IPS-15b (cell line): ENCODE data around the gene MRTFA.

Experiments
- H3K27me3 ChIP-seq: one replicate; pipeline ENCODE4 v1.6.1; 2013; ENCODE audit warnings: low read length; ENCODE audit not compliant: control insufficient read depth, insufficient read depth
- H3K36me3 ChIP-seq: one replicate; pipeline ENCODE4 v1.6.1; 2013; ENCODE audit warnings: low read length; ENCODE audit not compliant: control insufficient read depth, insufficient read depth
- H3K4me1 ChIP-seq: one replicate; pipeline ENCODE4 v1.6.1; 2013; ENCODE audit warnings: mild to moderate bottlenecking, low read length; ENCODE audit not compliant: control insufficient read depth, insufficient read depth
- H3K4me3 ChIP-seq: one replicate; pipeline ENCODE4 v1.5.1; 2013; ENCODE audit warnings: low read depth, low read length
- H3K9ac ChIP-seq: one replicate; pipeline ENCODE4 v1.6.1; 2013; ENCODE audit warnings: low read depth, mild to moderate bottlenecking, low read length
- H3K9me3 ChIP-seq: one replicate; pipeline ENCODE4 v1.6.1; 2013; ENCODE audit warnings: mild to moderate bottlenecking, low read length; ENCODE audit not compliant: control insufficient read depth, insufficient read depth

MRTFA gene

DNA sequence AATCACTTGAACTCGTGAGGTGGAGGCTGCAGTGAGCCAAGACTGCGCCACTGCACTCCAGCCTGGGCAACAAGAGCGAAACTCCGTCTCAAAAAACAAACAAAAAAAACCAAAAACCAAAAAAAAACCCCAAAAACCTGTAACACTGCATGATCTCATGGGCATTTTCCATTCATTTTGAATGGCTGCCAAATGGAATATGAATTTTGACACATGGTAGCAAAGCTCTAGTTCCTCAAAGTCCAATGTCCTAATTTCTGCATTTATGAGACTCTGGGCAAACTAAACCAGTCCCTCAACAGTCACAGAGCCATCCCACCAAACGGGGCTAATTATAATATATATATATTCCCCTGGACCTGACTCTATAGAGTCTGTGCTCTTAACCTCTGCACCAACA lies 204.4 kb downstream of the MRTFA start:
- Histone ChIP-seq H3K36me3 (peaks cover 17% of the 10 kb centered on the region), H3K4me1 (peaks cover 6% of the 10 kb centered on the region)

DNA sequence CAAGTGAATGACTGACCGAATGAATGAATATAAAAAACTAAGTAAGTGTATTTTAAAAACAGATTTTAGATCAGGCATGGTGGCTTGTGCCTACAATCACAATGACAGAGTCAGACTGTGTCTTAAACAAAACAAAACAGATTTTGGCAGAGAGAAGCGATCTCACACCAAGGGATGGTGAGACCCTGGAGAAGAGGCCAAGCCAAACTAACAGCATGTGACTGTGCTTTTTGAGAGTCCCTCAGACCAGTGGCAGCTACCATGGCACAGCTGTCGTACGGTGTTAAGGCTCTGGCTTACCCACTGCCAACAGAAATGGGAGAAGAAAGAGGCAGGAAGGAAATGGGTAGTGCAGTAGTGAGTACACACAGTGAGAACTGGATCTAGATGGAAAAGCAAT lies 205.5 kb downstream of the MRTFA start:
- no peak overlapping the region for H3K4me3 ChIP-seq
- H3K9ac ChIP-seq, result no peak overlapping the region
- H3K27me3 ChIP-seq, result no peaks in the 10 kb centered on the region
- no peaks in the 10 kb centered on the region for H3K9me3 ChIP-seq
- peaks cover 23% of the 10 kb centered on the region for H3K36me3 ChIP-seq
- H3K4me1 ChIP-seq, result no peaks in the 10 kb centered on the region

More for the DNA sequence above, 204.4 kb downstream of the MRTFA start:
- H3K9ac ChIP-seq, result no peak overlapping the region
- H3K27me3 ChIP-seq, result no peaks in the 10 kb centered on the region
- H3K9me3 ChIP-seq, result no peaks in the 10 kb centered on the region
- no peak overlapping the region for H3K4me3 ChIP-seq

DNA sequence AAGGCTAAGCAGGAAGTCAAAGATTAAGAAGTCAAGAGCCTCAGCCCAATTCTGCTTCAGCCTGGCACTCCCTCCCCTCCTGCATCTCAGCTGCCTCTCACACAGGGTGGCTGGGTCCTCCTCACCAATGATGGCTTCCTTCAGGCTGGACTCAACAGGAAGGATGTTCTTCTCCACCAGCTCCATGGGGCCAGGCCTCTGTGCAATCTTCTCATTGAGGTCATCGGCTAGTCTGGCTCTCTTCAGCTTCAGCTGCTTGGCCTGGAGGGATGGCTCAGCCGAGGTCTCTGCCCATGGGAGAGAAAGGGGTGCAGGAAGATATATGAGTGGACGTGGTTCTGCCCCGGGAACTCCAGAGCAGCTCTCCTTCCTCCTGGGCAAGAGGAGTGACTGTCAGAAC lies 207.0 kb downstream of the MRTFA start:
- Histone ChIP-seq H3K27me3 (no peaks in the 10 kb centered on the region), H3K4me3 (no peak overlapping the region), H3K4me1 (no peaks in the 10 kb centered on the region), H3K9ac (no peak overlapping the region), H3K9me3 (no peaks in the 10 kb centered on the region), H3K36me3 (peaks cover 29% of the 10 kb centered on the region)

DNA sequence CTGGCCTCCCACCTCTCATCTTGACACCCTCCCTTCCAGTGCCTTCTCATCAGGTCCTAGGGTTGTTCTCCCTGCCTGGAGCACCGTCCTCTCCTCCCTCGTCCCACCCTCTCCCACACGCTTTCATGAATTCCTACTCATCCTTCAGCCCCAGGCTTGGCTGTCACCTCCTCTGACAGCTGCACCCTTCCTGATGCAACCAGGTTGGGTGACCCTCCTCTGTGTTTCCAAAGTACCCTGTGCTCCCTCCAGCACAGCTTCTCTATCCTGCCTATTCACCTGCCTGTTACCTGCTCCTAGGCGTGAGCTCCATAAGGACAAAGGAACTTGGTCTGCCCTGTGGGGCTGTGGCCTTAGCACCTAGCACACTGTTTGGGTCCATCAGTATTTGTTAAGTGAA lies 207.7 kb downstream of the MRTFA start:
- Histone ChIP-seq H3K9me3 (no peaks in the 10 kb centered on the region), H3K36me3 (peaks cover 32% of the 10 kb centered on the region), H3K27me3 (no peaks in the 10 kb centered on the region), H3K4me3 (no peak overlapping the region), H3K4me1 (no peaks in the 10 kb centered on the region), H3K9ac (no peak overlapping the region)

DNA sequence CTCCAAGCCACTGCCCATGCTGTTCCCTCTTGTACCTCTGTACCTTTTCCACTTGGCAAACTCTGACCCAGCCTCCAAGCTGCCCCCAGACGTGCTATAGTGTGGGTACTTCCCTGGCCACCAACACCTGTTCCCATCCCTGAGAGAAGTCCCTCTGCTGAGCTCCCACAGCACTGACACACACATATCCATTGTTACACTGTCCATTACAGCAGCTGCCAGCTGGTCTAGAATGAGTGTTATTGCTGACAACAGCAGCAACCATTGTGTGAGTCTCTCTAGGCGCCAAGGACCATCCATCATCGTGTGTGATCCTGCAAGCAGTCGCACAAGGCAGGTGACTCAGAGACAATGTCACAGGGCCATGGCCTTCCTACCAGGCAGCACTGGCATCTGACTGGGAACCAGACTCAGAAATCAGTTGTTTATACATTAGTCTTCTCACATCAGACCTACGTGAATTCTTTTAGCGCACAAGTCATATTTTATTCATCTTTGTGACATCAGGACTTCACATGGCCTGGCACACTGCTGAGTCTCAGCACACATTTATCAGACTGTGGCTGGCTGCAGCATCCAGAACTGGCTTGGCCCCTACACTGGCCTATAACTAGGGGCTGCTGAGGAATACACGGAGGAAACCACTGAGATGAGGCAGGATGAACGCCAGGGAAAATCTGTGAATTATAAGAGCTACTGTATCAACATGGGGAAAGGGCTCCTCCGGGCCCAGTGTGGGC lies 209.8 kb downstream of the MRTFA start:
- Histone ChIP-seq H3K4me3 (no peak overlapping the region), H3K36me3 (peaks cover 50% of the 10 kb centered on the region), H3K4me1 (no peaks in the 10 kb centered on the region)

DNA sequence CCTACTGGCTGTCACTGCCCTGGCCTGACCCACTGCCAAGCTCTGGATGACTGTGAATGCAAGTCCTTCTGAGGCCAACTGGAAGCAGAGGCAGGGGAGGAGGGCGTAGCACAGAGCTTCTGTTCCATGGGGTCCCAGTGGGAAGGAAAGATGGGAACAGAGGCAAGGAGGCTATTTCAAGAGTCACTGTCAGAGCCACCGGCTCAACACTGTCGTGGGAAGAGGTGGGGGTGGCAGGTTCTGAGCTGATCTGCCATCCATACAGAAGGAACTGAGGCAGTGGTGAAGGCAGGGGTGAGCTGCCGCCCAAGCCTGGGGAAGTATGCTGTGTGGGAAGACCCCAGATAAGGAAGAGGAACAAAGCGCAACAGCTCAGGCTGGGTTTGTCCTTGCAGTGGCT lies 211.4 kb downstream of the MRTFA start:
- no peaks in the 10 kb centered on the region for H3K27me3 ChIP-seq
- H3K9me3 ChIP-seq, result no peaks in the 10 kb centered on the region
- no peak overlapping the region for H3K4me3 ChIP-seq
- H3K9ac ChIP-seq, result no peak overlapping the region
- no peaks in the 10 kb centered on the region for H3K4me1 ChIP-seq
- peaks cover 60% of the 10 kb centered on the region for H3K36me3 ChIP-seq

More for the DNA sequence above, 209.8 kb downstream of the MRTFA start:
- no peaks in the 10 kb centered on the region for H3K9me3 ChIP-seq
- H3K27me3 ChIP-seq, result no peaks in the 10 kb centered on the region
- H3K9ac ChIP-seq, result no peak overlapping the region

DNA sequence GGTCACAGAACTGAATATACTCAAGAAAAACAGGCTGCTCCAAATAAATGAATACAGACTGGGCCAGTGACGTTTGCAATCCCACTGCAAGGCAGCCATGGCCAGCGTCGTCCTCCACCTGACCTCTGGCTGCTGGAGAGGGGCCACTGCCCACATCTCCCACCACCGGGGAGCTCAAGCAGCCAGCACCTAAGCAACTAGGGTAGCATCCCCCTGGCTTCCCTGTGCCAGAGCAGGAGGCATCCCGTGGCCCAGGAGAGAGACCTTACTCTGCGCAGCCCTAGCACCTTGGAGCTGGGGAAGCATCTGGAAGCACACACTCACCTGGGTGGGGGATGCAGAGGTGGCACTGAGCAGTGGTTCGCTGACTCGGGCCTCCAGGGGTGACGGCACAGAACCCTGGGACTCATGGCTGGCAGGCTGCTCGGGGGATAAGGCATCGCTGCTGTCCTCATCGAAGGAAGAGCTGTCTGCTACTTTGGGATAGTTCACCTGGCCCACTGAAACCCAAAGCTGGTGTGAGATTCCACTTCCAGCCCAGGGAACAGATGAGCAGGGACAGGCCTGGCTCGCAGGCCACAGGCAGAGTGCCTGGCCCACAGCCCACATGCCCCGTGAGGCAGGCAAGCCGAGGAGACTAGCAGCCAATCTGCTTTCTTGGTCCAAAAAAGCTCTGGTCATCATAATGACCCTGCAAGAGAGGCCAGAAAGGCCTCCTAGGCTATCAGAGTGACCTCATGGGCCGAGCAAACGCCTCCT lies 212.5 kb downstream of the MRTFA start:
- Histone ChIP-seq H3K4me1 (no peaks in the 10 kb centered on the region), H3K4me3 (no peak overlapping the region), H3K9me3 (no peaks in the 10 kb centered on the region), H3K9ac (no peak overlapping the region), H3K36me3 (peaks cover 61% of the 10 kb centered on the region), H3K27me3 (no peaks in the 10 kb centered on the region)

DNA sequence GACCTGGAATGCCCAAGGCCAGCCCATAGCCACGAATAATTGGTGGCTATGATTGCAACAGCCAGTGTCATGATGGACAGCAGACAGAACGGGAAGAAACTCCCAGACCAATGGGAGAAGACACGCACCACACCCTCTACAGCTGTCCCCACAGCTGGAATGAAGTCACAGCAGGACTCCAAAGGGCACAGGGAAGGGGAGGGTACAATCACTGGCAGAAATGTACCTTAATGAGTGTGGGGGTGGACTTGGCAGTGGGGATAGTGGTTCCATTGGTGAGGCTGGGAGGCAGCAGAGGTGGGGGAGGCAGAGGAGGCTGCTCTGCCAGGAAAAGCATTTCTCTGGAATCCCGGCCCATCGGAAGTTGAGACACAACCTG lies 213.2 kb downstream of the MRTFA start:
- H3K4me3 ChIP-seq, result no peak overlapping the region
- no peaks in the 10 kb centered on the region for H3K9me3 ChIP-seq
- H3K4me1 ChIP-seq, result no peaks in the 10 kb centered on the region
- no peaks in the 10 kb centered on the region for H3K27me3 ChIP-seq
- peaks cover 65% of the 10 kb centered on the region for H3K36me3 ChIP-seq
- H3K9ac ChIP-seq, result no peak overlapping the region

DNA sequence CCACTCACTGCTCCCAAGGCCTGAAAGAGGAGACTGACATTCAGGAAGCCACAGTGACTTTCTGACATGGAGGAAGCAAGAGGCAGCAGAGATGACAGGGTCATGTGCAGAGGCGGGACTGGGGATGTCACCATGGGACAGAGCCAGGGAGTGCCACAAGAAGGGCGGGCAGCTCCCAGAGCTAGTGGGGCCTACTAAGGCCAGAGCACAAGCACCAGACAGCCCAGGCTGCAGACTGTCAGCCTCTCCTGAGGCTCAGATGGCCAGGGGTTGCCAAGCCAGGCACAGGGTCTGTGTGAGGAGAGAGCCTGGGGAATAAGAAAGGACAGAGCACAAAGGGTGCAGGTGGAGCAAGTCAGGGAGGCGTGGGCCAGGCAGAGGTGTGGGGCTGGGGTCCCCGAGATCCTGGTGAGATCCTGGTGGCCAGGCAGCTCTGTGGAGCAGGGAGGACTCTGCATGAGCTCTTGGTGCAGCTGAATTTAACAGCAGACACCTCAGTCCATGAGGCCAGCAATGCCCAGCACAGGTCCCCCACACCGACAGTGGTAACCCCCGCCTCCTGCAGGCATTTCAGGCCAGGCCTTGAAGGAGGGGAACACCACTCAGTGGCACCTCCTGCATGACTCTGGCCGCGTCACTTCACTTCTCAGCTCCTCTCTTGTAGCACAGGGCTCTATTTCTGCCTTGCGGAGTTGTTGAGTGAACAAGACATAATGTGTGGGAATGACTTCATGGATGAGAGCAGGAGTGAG lies 213.8 kb downstream of the MRTFA start:
- H3K4me1 ChIP-seq, result no peaks in the 10 kb centered on the region
- H3K9ac ChIP-seq, result no peak overlapping the region
- H3K36me3 ChIP-seq, result peaks cover 71% of the 10 kb centered on the region
- no peaks in the 10 kb centered on the region for H3K27me3 ChIP-seq
- no peak overlapping the region for H3K4me3 ChIP-seq
- H3K9me3 ChIP-seq, result no peaks in the 10 kb centered on the region

DNA sequence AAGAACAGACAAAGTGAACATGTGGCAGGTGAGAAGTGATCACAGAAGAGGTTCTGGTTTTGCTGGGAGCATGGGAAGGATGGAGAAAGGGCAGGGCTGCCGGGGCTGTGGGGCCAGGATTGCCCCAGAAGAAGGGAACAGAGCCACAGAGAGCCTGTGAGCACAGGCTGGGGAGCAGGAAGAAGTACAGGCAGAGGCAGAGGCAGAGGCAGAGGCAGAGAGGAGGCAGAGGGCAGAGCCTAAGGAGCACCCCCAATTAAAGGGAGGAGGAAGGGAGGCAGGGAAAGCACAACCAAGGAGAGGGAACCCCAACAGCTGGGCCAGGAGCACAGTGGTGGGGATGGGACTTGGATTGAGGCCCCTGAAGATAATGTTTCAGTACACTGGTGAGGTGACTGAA lies 214.6 kb downstream of the MRTFA start:
- Histone ChIP-seq H3K4me3 (no peak overlapping the region), H3K27me3 (no peaks in the 10 kb centered on the region), H3K36me3 (peaks cover 71% of the 10 kb centered on the region), H3K9me3 (no peaks in the 10 kb centered on the region), H3K9ac (no peak overlapping the region), H3K4me1 (no peaks in the 10 kb centered on the region)

DNA sequence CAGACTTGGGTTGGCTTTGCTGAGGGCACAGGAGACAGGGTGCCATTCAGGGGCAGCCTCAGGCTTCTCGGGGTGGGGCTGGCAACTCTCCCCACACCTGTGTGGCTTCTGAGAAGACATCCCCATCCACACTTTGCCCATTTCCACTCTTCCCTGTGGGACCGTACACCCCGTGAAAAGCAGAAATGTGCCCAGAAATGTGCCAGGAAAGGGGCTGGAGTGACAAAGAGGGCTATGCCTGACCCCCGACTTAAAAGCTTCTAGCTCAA lies 215.5 kb downstream of the MRTFA start:
- H3K9ac ChIP-seq, result no peak overlapping the region

More for the DNA sequence above, 215.5 kb downstream of the MRTFA start:
- Histone ChIP-seq H3K9me3 (no peaks in the 10 kb centered on the region), H3K36me3 (peaks cover 71% of the 10 kb centered on the region), H3K27me3 (no peaks in the 10 kb centered on the region), H3K4me1 (no peaks in the 10 kb centered on the region), H3K4me3 (no peak overlapping the region)
